H9 (cell line): ENCODE measurements around the gene LRRC28. TPM values are rescaled to one million over a fixed set of nuclear protein-coding genes. Genes with fewer than 3 reads are reported as not detected.

Experiments used
- DNase-seq: peaks from one replicate; pipeline ENCODE4 v3.0.0-alpha.2; 2017
- H2AFZ ChIP-seq: one replicate; pipeline ENCODE4 v1.6.1; 2013; ENCODE audit warnings: mild to moderate bottlenecking, low read length, control low read depth, moderate library complexity
- H2AK5ac ChIP-seq: 2 replicates; pipeline ENCODE4 v1.6.1; 2013; ENCODE audit warnings: low read length, control low read depth, mixed read lengths; ENCODE audit not compliant: insufficient read length
- H2BK120ac ChIP-seq: one replicate; pipeline ENCODE4 v1.6.1; 2013; ENCODE audit warnings: low read depth, mild to moderate bottlenecking, low read length, control low read depth, inconsistent platforms; ENCODE audit not compliant: poor library complexity, severe bottlenecking
- H2BK12ac ChIP-seq: 2 replicates; pipeline ENCODE4 v1.6.1; 2013; ENCODE audit warnings: low read length, control low read depth, mixed read lengths, low read depth; ENCODE audit not compliant: insufficient read length
- H2BK15ac ChIP-seq: 2 replicates; pipeline ENCODE4 v1.6.1; 2013; ENCODE audit warnings: low read depth, low read length, control low read depth
- H2BK20ac ChIP-seq: one replicate; pipeline ENCODE4 v1.6.1; 2013; ENCODE audit warnings: low read depth, mild to moderate bottlenecking, low read length, control low read depth, inconsistent platforms; ENCODE audit not compliant: poor library complexity, severe bottlenecking
- H2BK5ac ChIP-seq: 2 replicates; pipeline ENCODE4 v1.6.1; 2013; ENCODE audit warnings: low read length, control low read depth, mixed read lengths; ENCODE audit not compliant: insufficient read length
- H3K14ac ChIP-seq: 2 replicates; pipeline ENCODE4 v1.6.1; 2013; ENCODE audit warnings: low read length, control low read depth; ENCODE audit not compliant: insufficient read depth
- H3K18ac ChIP-seq: 2 replicates; pipeline ENCODE4 v1.6.1; 2013; ENCODE audit warnings: low read depth, mild to moderate bottlenecking, mixed read lengths, low read length, control low read depth; ENCODE audit not compliant: insufficient read length
- H3K23ac ChIP-seq: 2 replicates; pipeline ENCODE4 v1.6.1; 2013; ENCODE audit warnings: low read length, control low read depth, mixed read lengths, low read depth; ENCODE audit not compliant: insufficient read length
- H3K23me2 ChIP-seq: 2 replicates; pipeline ENCODE4 v1.6.1; 2013; ENCODE audit warnings: low read depth, mild to moderate bottlenecking, mixed read lengths, low read length, control low read depth; ENCODE audit not compliant: insufficient read length, poor library complexity, severe bottlenecking
- H3K27ac ChIP-seq: 2 replicates; pipeline ENCODE4 v1.5.1; 2013; ENCODE audit warnings: low read length, control low read depth, mixed read lengths, low read depth; ENCODE audit not compliant: insufficient read length
- H3K27me3 ChIP-seq: 2 replicates; pipeline ENCODE4 v1.6.1; 2013; ENCODE audit warnings: low read length, control low read depth, inconsistent platforms; ENCODE audit not compliant: insufficient read depth
- H3K4ac ChIP-seq: 2 replicates; pipeline ENCODE4 v1.6.1; 2013; ENCODE audit warnings: low read depth, mild to moderate bottlenecking, control low read depth, inconsistent platforms, low read length, moderate library complexity
- H3K4me1 ChIP-seq: 2 replicates; pipeline ENCODE4 v1.6.1; 2013; ENCODE audit warnings: low read length, control low read depth, inconsistent platforms; ENCODE audit not compliant: insufficient read depth
- H3K4me2 ChIP-seq: 2 replicates; pipeline ENCODE4 v1.6.1; 2013; ENCODE audit warnings: low read length, control low read depth, mixed read lengths; ENCODE audit not compliant: insufficient read length, insufficient read depth
- H3K56ac ChIP-seq: 2 replicates; pipeline ENCODE4 v1.6.1; 2013; ENCODE audit warnings: low read depth, mild to moderate bottlenecking, mixed read lengths, low read length, control low read depth; ENCODE audit not compliant: insufficient read length
- H3K79me1 ChIP-seq: 2 replicates; pipeline ENCODE4 v1.6.1; 2013; ENCODE audit warnings: low read depth, mild to moderate bottlenecking, moderate library complexity, low read length, control low read depth, inconsistent platforms; ENCODE audit not compliant: insufficient read depth, poor library complexity, severe bottlenecking
- H3K79me2 ChIP-seq: 2 replicates; pipeline ENCODE4 v1.6.1; 2013; ENCODE audit warnings: low read length, control low read depth, inconsistent platforms; ENCODE audit not compliant: insufficient read depth
- H3K9ac ChIP-seq: 2 replicates; pipeline ENCODE4 v1.6.1; 2013; ENCODE audit warnings: low read length, control low read depth, mixed read lengths; ENCODE audit not compliant: insufficient read length; ENCODE audit errors: extremely low read depth
- H3K9me3 ChIP-seq: one replicate; pipeline ENCODE4 v1.6.1; 2013; ENCODE audit warnings: low read depth, low read length, inconsistent platforms; ENCODE audit not compliant: control insufficient read depth
- H3T11ph ChIP-seq: one replicate; pipeline ENCODE4 v1.6.1; 2013; ENCODE audit warnings: mild to moderate bottlenecking, low read length, control low read depth, inconsistent platforms
- H4K20me1 ChIP-seq: one replicate; pipeline ENCODE4 v1.6.1; 2013; ENCODE audit not compliant: control insufficient read depth, insufficient read length, insufficient read depth
- H4K5ac ChIP-seq: 2 replicates; pipeline ENCODE4 v1.6.1; 2013; ENCODE audit warnings: low read depth, mild to moderate bottlenecking, mixed read lengths, low read length, control low read depth; ENCODE audit not compliant: insufficient read length
- H4K8ac ChIP-seq: replicated peaks from 2 replicates; pipeline ENCODE4 v1.6.1; 2013; ENCODE audit warnings: low read length, control low read depth, mixed read lengths, low read depth; ENCODE audit not compliant: insufficient read length
- H4K91ac ChIP-seq: 2 replicates; pipeline ENCODE4 v1.6.1; 2013; ENCODE audit warnings: low read depth, mild to moderate bottlenecking, moderate library complexity, mixed read lengths, low read length, control low read depth; ENCODE audit not compliant: insufficient read length
- H3K27ac Mint-ChIP-seq, 3 experiments: 2 replicates in 2 of 3; 3 replicates in 1 of 3; pipeline ENCODE4 v1.8.0; 2020 to 2021; ENCODE audit warnings: mixed read lengths in 3 of 3, mild to moderate bottlenecking in 1 of 3, moderate library complexity in 1 of 3
- H3K27me3 Mint-ChIP-seq: 2 replicates; pipeline ENCODE4 v1.8.0; 2021; ENCODE audit warnings: low read depth, mild to moderate bottlenecking, moderate library complexity, mixed read lengths
- H3K36me3 Mint-ChIP-seq, 3 experiments: 2 replicates in 2 of 3; 3 replicates in 1 of 3; pipeline ENCODE4 v1.8.0; 2020 to 2021; ENCODE audit warnings: low read depth in 3 of 3, mixed read lengths in 3 of 3; ENCODE audit not compliant: insufficient read depth in 1 of 3
- H3K4me1 Mint-ChIP-seq, 2 experiments: 2 replicates each; pipeline ENCODE4 v1.8.0; 2020; ENCODE audit warnings: mixed read lengths in 2 of 2
- H3K4me3 Mint-ChIP-seq, 2 experiments: 2 replicates in 1 of 2; 3 replicates in 1 of 2; pipeline ENCODE4 v1.8.0; 2020 to 2021; ENCODE audit warnings: mild to moderate bottlenecking in 2 of 2, mixed read lengths in 2 of 2, moderate library complexity in 1 of 2
- H3K9me3 Mint-ChIP-seq, 2 experiments: 2 replicates in 1 of 2; 3 replicates in 1 of 2; pipeline ENCODE4 v1.8.0; 2020; ENCODE audit warnings: mild to moderate bottlenecking in 2 of 2, mixed read lengths in 2 of 2, moderate library complexity in 1 of 2
- WGBS: extraction: QIAGEN DNeasy Blood & Tissue Kit; methylation state at CpG from one replicate; pipeline ENCODE4 v1.1.7; 2013; ENCODE audit warnings: missing lambda C conversion rate, low lambda C conversion rate, mixed read lengths; ENCODE audit not compliant: insufficient read length; ENCODE audit errors: extremely low coverage; 5-methylcytosine and 5-hydroxymethylcytosine counted together
- total RNA-seq: library from RNA; stranded (reverse); gene quantifications from 2 replicates; pipeline ENCODE4 v1.2.1, GENCODE V29; 2021
- TF ChIP-seq, protein P1 (sequence below): fragments of 200-600 bp; sonication (generic); conservative IDR thresholded peaks from 3 replicates; pipeline ENCODE4 v1.8.0; 2021; ENCODE audit warnings: antibody characterized with exemption, mild to moderate bottlenecking

Gene LRRC28
- total RNA-seq, 1 experiment from 2014 or later = 17.6 TPM

DNA sequence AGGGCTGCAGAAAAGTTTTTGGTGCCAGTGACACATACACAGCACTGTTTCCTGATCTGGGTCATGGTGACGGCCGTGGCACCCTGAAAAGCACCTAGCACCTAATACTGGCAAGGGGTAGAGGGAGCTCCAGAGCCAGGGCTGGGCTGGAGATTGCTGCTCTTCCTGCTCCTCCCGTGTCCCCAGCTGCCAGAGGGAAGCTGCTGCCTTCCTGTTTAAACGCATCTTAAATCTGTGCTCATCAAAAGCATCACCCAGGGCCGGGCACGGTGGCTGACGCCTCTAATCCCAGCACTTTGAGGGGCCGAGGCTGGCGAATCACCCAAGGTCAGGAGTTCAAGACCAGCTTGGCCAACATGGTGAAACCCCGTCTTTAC lies 157.8 kb downstream of the LRRC28 start:
- Histone ChIP-seq H2BK20ac (no peak overlapping the region), H3K4me2 (no peak overlapping the region), H3K79me1 (no peaks in the 10 kb centered on the region), H3K23ac (no peak overlapping the region), H2AK5ac (no peak overlapping the region), H3K9ac (no peak overlapping the region), H2AFZ (no peak overlapping the region), H3T11ph (no peak overlapping the region), H3K18ac (no peak overlapping the region), H3K27ac (no peak overlapping the region), H3K79me2 (no peaks in the 10 kb centered on the region), H4K91ac (no peak overlapping the region), H4K8ac (no peak overlapping the region), H4K5ac (no peak overlapping the region), H2BK15ac (no peak overlapping the region), H3K14ac (no peak overlapping the region), H2BK120ac (no peak overlapping the region), H2BK12ac (no peak overlapping the region), H2BK5ac (no peak overlapping the region), H3K9me3 (no peaks in the 10 kb centered on the region), H3K27me3 (no peaks in the 10 kb centered on the region), H3K4me1 (no peaks in the 10 kb centered on the region), H3K23me2 (no peaks in the 10 kb centered on the region), H4K20me1 (no peaks in the 10 kb centered on the region), H3K56ac (no peak overlapping the region), H3K4ac (no peak overlapping the region)
- TF ChIP-seq, protein P1, sequence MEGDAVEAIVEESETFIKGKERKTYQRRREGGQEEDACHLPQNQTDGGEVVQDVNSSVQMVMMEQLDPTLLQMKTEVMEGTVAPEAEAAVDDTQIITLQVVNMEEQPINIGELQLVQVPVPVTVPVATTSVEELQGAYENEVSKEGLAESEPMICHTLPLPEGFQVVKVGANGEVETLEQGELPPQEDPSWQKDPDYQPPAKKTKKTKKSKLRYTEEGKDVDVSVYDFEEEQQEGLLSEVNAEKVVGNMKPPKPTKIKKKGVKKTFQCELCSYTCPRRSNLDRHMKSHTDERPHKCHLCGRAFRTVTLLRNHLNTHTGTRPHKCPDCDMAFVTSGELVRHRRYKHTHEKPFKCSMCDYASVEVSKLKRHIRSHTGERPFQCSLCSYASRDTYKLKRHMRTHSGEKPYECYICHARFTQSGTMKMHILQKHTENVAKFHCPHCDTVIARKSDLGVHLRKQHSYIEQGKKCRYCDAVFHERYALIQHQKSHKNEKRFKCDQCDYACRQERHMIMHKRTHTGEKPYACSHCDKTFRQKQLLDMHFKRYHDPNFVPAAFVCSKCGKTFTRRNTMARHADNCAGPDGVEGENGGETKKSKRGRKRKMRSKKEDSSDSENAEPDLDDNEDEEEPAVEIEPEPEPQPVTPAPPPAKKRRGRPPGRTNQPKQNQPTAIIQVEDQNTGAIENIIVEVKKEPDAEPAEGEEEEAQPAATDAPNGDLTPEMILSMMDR = peak; percentile 69
- no peak overlapping the region; a peak in 1 of 7 replicates for H3K27ac Mint-ChIP-seq
- H3K4me3 Mint-ChIP-seq = no peak overlapping the region
- no peaks in the 10 kb centered on the region for H3K36me3 Mint-ChIP-seq
- no peaks in the 10 kb centered on the region; a peak in 2 of 5 replicates for H3K9me3 Mint-ChIP-seq
- H3K27me3 Mint-ChIP-seq = no peaks in the 10 kb centered on the region
- H3K4me1 Mint-ChIP-seq = no peaks in the 10 kb centered on the region; a peak in 1 of 4 replicates
- WGBS = no CpG with 5 or more reads among the region's 10 CpGs
- DNase-seq = peak; percentile 74
